Breast epithelium (tissue), 3 donors: Measurements from ENCODE around the gene ANKH.

Experiments used
- CTCF ChIP-seq, 3 donors: fragments of 450-650 bp; IDR thresholded peaks; one replicate each; pipeline ENCODE4 v1.5.1; 2016 to 2017; ENCODE audit warnings: antibody characterized with exemption in 3 of 3, mild to moderate bottlenecking in 3 of 3, moderate library complexity in 3 of 3
- POLR2A ChIP-seq: fragments of 450-650 bp; IDR thresholded peaks from one replicate; pipeline ENCODE4 v1.6.1; 2016; ENCODE audit warnings: antibody characterized with exemption, mild to moderate bottlenecking, moderate library complexity
- POLR2AphosphoS5 ChIP-seq, 3 donors: sonication (generic); formaldehyde crosslinking; IDR thresholded peaks; one replicate each; pipeline ENCODE4 v1.6.1; 2017; ENCODE audit warnings: antibody characterized with exemption in 3 of 3

GRCh38 chr5:14909369-14909768 is 37.8 kb upstream of the ANKH start:
- TF ChIP-seq POLR2AphosphoS5 (IDR thresholded peaks at IDR 0.05) (no peak), CTCF (IDR thresholded peaks at IDR 0.05) (no peak), POLR2A (no peak)
